PC-9 (cell line): ENCODE data around the gene MCM8.

Source experiments
- CTCF ChIP-seq: fragments of 200-600 bp; sonication (generic); conservative IDR thresholded peaks from 2 replicates; pipeline ENCODE4 v1.6.1; 2017; ENCODE audit warnings: mixed run types, antibody characterized with exemption, mild to moderate bottlenecking, moderate library complexity
- EZH2 ChIP-seq: fragments of 200-600 bp; sonication (generic); IDR thresholded peaks from 2 replicates; pipeline ENCODE4 v1.8.0; 2017; ENCODE audit warnings: antibody characterized with exemption, low read depth

GRCh38 chr20:6036213-6036612, 85.8 kb downstream of the MCM8 start:
- no peak for TF ChIP-seq CTCF
- no peak for TF ChIP-seq EZH2
